ENCODE results near the gene ANKRD49. TPM values are rescaled to one million over a fixed set of nuclear protein-coding genes. Genes with fewer than 3 reads are reported as not detected.
A peak's percentile ranks its signal among the peaks of the same experiment; 100 is the strongest.

The ANKRD49 gene
- total RNA-seq, 1 experiment from 2014 or later = 10.1 TPM

DNA sequence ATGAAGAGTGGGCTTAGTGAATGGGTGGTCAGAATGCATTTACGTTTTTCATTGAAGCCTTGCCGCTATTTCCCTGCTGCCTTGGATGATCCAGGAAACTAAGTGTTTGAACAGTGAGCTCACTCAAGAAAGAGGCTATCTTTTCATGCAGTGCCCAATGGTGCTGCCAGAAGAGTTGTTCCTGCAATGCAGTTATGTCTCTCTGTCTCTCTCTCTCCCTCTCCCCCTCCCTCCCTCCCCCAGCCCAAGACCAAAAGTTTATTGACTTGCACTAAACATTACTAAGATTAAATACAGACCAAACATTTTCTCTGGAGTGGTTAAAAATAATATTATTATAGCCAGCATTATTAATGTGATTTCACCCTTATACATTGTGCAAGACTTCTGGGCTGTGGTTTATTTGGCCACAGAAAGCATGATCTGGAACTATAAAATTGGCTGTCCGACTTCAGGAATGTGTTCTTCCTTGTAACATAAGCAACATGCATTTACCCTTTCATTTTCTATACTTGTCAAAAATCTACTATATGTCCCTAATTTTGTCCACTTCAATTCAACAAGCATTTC lies 43.3 kb downstream of the ANKRD49 start:
- TF ChIP-seq, protein P1, sequence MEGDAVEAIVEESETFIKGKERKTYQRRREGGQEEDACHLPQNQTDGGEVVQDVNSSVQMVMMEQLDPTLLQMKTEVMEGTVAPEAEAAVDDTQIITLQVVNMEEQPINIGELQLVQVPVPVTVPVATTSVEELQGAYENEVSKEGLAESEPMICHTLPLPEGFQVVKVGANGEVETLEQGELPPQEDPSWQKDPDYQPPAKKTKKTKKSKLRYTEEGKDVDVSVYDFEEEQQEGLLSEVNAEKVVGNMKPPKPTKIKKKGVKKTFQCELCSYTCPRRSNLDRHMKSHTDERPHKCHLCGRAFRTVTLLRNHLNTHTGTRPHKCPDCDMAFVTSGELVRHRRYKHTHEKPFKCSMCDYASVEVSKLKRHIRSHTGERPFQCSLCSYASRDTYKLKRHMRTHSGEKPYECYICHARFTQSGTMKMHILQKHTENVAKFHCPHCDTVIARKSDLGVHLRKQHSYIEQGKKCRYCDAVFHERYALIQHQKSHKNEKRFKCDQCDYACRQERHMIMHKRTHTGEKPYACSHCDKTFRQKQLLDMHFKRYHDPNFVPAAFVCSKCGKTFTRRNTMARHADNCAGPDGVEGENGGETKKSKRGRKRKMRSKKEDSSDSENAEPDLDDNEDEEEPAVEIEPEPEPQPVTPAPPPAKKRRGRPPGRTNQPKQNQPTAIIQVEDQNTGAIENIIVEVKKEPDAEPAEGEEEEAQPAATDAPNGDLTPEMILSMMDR (IDR thresholded peaks at IDR 0.05; ENCODE audit: unreplicated experiment) = no peak
- intact Hi-C loops (cut with micrococcal nuclease; ENCODE audit: unreplicated experiment) = loop anchor here (5.0 kb wide), 1 partner anchor 65 kb away; no protein-coding TSS in a partner anchor
- CTCF ChIA-PET = interaction anchor here (0.6 to 1.3 kb wide), 3 partner anchors 11 to 753 kb away, joined by 3 read pairs; partner anchors contain the start of gene MED17
- Mint-ChIP-seq H3K36me3 (ENCODE audit: insufficient read depth, unreplicated experiment) (peaks cover 14% of the 10 kb centered on the region), H3K27ac (ENCODE audit: unreplicated experiment) (peak overlapping the region; percentile 45), H3K4me3 (ENCODE audit: low read depth, unreplicated experiment) (peak overlapping the region; percentile 4), H3K27me3 (ENCODE audit: unreplicated experiment) (no peaks in the 10 kb centered on the region), H3K9me3 (ENCODE audit: low read depth, unreplicated experiment) (no peaks in the 10 kb centered on the region), H3K4me1 (ENCODE audit: low read depth, unreplicated experiment) (peaks cover 73% of the 10 kb centered on the region)
- no peak for DNase-seq
- BruUV-seq (replicated peaks) = no TSS peak

DNA sequence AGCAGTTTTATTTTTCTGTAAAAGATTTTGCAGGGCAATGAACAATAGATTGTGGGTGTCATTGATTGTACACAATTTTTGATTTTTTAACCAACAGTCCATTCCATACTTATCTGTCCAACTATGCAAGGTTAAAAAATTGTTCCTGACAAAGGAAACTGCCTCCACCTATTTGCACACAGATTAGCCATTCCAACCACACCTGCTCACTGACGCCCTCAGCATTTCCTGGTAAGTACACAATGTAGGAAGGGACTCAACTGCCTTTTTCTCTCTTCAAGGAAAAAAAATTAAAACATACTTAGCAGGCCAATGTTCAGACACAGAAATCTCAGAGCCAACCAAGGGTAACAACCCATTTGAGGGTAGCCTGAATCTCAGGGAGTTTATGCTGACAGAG lies 45.6 kb downstream of the ANKRD49 start:
- CTCF ChIA-PET = no interaction called here
- no peaks in the 10 kb centered on the region for H3K9me3 Mint-ChIP-seq (ENCODE audit: low read depth, unreplicated experiment)
- intact Hi-C loops (cut with micrococcal nuclease; ENCODE audit: unreplicated experiment) = loop anchor here (5.0 kb wide), 1 partner anchor 63 kb away; no protein-coding TSS in a partner anchor
- TF ChIP-seq, protein P1 (IDR thresholded peaks at IDR 0.05; ENCODE audit: unreplicated experiment) = no peak
- H3K4me1 Mint-ChIP-seq (ENCODE audit: low read depth, unreplicated experiment) = peaks cover 56% of the 10 kb centered on the region
- peak overlapping the region; percentile 32 for H3K4me3 Mint-ChIP-seq (ENCODE audit: low read depth, unreplicated experiment)
- BruUV-seq (replicated peaks) = no TSS peak
- H3K27me3 Mint-ChIP-seq (ENCODE audit: unreplicated experiment) = no peaks in the 10 kb centered on the region
- peak overlapping the region; percentile 93 for H3K27ac Mint-ChIP-seq (ENCODE audit: unreplicated experiment)
- peaks cover 34% of the 10 kb centered on the region for H3K36me3 Mint-ChIP-seq (ENCODE audit: insufficient read depth, unreplicated experiment)
- peak; percentile 38 for DNase-seq

DNA sequence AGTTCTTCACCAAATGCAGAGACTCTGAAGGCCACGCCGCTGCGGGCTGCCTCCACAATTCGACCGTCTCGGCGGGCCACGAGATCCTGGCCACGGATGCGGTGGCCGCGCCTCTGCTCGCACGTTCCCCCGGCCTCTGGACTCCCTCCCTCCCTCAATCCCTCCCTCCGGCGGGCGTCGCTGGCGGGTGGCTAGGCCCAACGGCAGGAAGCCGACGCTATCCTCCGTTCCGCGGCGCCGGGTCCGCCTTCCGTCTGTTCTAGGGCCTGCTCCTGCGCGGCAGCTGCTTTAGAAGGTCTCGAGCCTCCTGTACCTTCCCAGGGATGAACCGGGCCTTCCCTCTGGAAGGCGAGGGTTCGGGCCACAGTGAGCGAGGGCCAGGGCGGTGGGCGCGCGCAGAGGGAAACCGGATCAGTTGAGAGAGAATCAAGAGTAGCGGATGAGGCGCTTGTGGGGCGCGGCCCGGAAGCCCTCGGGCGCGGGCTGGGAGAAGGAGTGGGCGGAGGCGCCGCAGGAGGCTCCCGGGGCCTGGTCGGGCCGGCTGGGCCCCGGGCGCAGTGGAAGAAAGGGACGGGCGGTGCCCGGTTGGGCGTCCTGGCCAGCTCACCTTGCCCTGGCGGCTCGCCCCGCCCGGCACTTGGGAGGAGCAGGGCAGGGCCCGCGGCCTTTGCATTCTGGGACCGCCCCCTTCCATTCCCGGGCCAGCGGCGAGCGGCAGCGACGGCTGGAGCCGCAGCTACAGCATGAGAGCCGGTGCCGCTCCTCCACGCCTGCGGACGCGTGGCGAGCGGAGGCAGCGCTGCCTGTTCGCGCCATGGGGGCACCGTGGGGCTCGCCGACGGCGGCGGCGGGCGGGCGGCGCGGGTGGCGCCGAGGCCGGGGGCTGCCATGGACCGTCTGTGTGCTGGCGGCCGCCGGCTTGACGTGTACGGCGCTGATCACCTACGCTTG lies 50.2 kb downstream of the ANKRD49 start, which contains the start of gene FUT4:
TSS of gene FUT4 (plus strand) at position 227 of the 951 bp plus-strand sequence. CDS start at position 440, 213 bp downstream.
- CTCF ChIA-PET = interaction anchor here (1.0 kb wide), 1 partner anchor 22 kb away, joined by 3 read pairs; no protein-coding TSS in a partner anchor
- Mint-ChIP-seq H3K4me1 (ENCODE audit: low read depth, unreplicated experiment) (peaks cover 31% of the 10 kb centered on the region), H3K27me3 (ENCODE audit: unreplicated experiment) (no peaks in the 10 kb centered on the region), H3K36me3 (ENCODE audit: insufficient read depth, unreplicated experiment) (peaks cover 78% of the 10 kb centered on the region), H3K27ac (ENCODE audit: unreplicated experiment) (peak within 1 kb of the TSS; percentile 85), H3K4me3 (ENCODE audit: low read depth, unreplicated experiment) (peak within 1 kb of the TSS; percentile 82), H3K9me3 (ENCODE audit: low read depth, unreplicated experiment) (no peaks in the 10 kb centered on the region)
- TF ChIP-seq, protein P1 (IDR thresholded peaks at IDR 0.05; ENCODE audit: unreplicated experiment) = no peak
- peak; percentile 94 for DNase-seq
- intact Hi-C loops (cut with micrococcal nuclease; ENCODE audit: unreplicated experiment) = loop anchor here (2.0 kb wide), 1 partner anchor 23 kb away; no protein-coding TSS in a partner anchor
- no TSS peak for BruUV-seq (replicated peaks)

DNA sequence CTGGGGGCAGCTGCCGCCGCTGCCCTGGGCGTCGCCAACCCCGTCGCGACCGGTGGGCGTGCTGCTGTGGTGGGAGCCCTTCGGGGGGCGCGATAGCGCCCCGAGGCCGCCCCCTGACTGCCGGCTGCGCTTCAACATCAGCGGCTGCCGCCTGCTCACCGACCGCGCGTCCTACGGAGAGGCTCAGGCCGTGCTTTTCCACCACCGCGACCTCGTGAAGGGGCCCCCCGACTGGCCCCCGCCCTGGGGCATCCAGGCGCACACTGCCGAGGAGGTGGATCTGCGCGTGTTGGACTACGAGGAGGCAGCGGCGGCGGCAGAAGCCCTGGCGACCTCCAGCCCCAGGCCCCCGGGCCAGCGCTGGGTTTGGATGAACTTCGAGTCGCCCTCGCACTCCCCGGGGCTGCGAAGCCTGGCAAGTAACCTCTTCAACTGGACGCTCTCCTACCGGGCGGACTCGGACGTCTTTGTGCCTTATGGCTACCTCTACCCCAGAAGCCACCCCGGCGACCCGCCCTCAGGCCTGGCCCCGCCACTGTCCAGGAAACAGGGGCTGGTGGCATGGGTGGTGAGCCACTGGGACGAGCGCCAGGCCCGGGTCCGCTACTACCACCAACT lies 51.0 kb downstream of the ANKRD49 start:
- BruUV-seq (replicated peaks) = no TSS peak
- TF ChIP-seq, protein P1 (IDR thresholded peaks at IDR 0.05; ENCODE audit: unreplicated experiment) = no peak
- peaks cover 81% of the 10 kb centered on the region for H3K36me3 Mint-ChIP-seq (ENCODE audit: insufficient read depth, unreplicated experiment)
- DNase-seq = no peak
- intact Hi-C loops (cut with micrococcal nuclease; ENCODE audit: unreplicated experiment) = loop anchor here (5.0 kb wide), 1 partner anchor 43 kb away; no protein-coding TSS in a partner anchor
- H3K9me3 Mint-ChIP-seq (ENCODE audit: low read depth, unreplicated experiment) = no peaks in the 10 kb centered on the region
- peaks cover 27% of the 10 kb centered on the region for H3K4me1 Mint-ChIP-seq (ENCODE audit: low read depth, unreplicated experiment)
- no peaks in the 10 kb centered on the region for H3K27me3 Mint-ChIP-seq (ENCODE audit: unreplicated experiment)
- CTCF ChIA-PET = interaction anchor here (1.0 kb wide), 1 partner anchor 23 kb away, joined by 3 read pairs; no protein-coding TSS in a partner anchor
- H3K4me3 Mint-ChIP-seq (ENCODE audit: low read depth, unreplicated experiment) = peak overlapping the region; percentile 82
- H3K27ac Mint-ChIP-seq (ENCODE audit: unreplicated experiment) = peak overlapping the region; percentile 81

Measured in Calu3 (cell line).